WTC11 (cell line): ENCODE results near the gene SRSF1. TPM values are rescaled to one million over a fixed set of nuclear protein-coding genes. Genes with fewer than 3 reads are reported as not detected.

ENCODE experiments used
- ATAC-seq: fragments of 200-7000 bp; cut with Tn5 transposase; 2 replicates; pipeline ENCODE4 v1.10.0; 2021; ENCODE audit warnings: mild to moderate bottlenecking, moderate library complexity
- CTCF ChIA-PET: fragments of 300-600 bp; sonication (Branson Sonifier 250); formaldehyde crosslinking; loops from one replicate; lab custom pipeline; 2021; ENCODE audit warnings: antibody characterized with exemption; lab: Charles Lee
- POLR2A ChIA-PET: fragments of 350-600 bp; sonication (Branson Sonifier 250); formaldehyde crosslinking; loops from one replicate; lab custom pipeline; 2021; ENCODE audit warnings: antibody characterized with exemption; lab: Charles Lee
- DNase-seq: peaks from one replicate; pipeline ENCODE4 v3.0.0; 2021; ENCODE audit warnings: low spot score
- H3K27ac Mint-ChIP-seq: 2 replicates; pipeline ENCODE4 v1.8.0; 2021; ENCODE audit warnings: mixed read lengths
- H3K27me3 Mint-ChIP-seq: 2 replicates; pipeline ENCODE4 v1.8.0; 2021; ENCODE audit warnings: low read depth, mild to moderate bottlenecking, moderate library complexity, mixed read lengths
- H3K36me3 Mint-ChIP-seq: 2 replicates; pipeline ENCODE4 v1.8.0; 2021; ENCODE audit warnings: mixed read lengths
- H3K4me1 Mint-ChIP-seq: 2 replicates; pipeline ENCODE4 v1.8.0; 2022; ENCODE audit warnings: mixed read lengths
- H3K4me3 Mint-ChIP-seq: 2 replicates; pipeline ENCODE4 v1.8.0; 2021; ENCODE audit warnings: mild to moderate bottlenecking, moderate library complexity, mixed read lengths
- H3K9me3 Mint-ChIP-seq: 2 replicates; pipeline ENCODE4 v1.8.0; 2021; ENCODE audit warnings: mixed read lengths
- CREB1 ChIP-seq: sonication (generic); formaldehyde crosslinking; IDR thresholded peaks from 2 replicates; pipeline ENCODE4 v1.8.0; 2023; ENCODE audit warnings: mild to moderate bottlenecking, missing genetic modification reagents
- CREM ChIP-seq: sonication (generic); formaldehyde crosslinking; IDR thresholded peaks from 2 replicates; pipeline ENCODE4 v1.8.1; 2022; ENCODE audit warnings: mild to moderate bottlenecking, missing genetic modification reagents, moderate library complexity
- FOXJ3 ChIP-seq: sonication (generic); formaldehyde crosslinking; IDR thresholded peaks from 2 replicates; pipeline ENCODE4 v1.9.0; 2021; ENCODE audit warnings: missing genetic modification reagents, mild to moderate bottlenecking, borderline replicate concordance
- IRF2 ChIP-seq: sonication (generic); formaldehyde crosslinking; IDR thresholded peaks from 2 replicates; pipeline ENCODE4 v1.8.0; 2022; ENCODE audit warnings: low read depth, missing genetic modification reagents, borderline replicate concordance
- PRRX2 ChIP-seq: fragments of 250-450 bp; sonication (Bioruptor Pico); IDR thresholded peaks from 2 replicates; pipeline ENCODE4 v1.8.0; 2021; ENCODE audit warnings: mild to moderate bottlenecking
- SOX15 ChIP-seq: fragments of 250-450 bp; sonication (Bioruptor Pico); IDR thresholded peaks from 2 replicates; pipeline ENCODE4 v1.9.0; 2021; ENCODE audit warnings: mild to moderate bottlenecking
- ZBTB21 ChIP-seq: sonication (generic); formaldehyde crosslinking; IDR thresholded peaks from 2 replicates; pipeline ENCODE4 v1.8.1; 2023; ENCODE audit warnings: mild to moderate bottlenecking, missing genetic modification reagents, borderline replicate concordance
- total RNA-seq: library from RNA; stranded (reverse); gene quantifications from 3 replicates; pipeline ENCODE4 v1.2.3, GENCODE V29; 2021
- TF ChIP-seq, protein P1 (sequence below): sonication (generic); formaldehyde crosslinking; IDR thresholded peaks from 2 replicates; pipeline ENCODE4 v1.8.1; 2023; ENCODE audit warnings: mild to moderate bottlenecking, moderate library complexity, missing genetic modification reagents
- TF ChIP-seq, protein P2 (sequence below): sonication (generic); formaldehyde crosslinking; IDR thresholded peaks from 2 replicates; pipeline ENCODE4 v1.8.0; 2022; ENCODE audit warnings: mild to moderate bottlenecking, missing genetic modification reagents
- TF ChIP-seq, protein P3 (sequence below): sonication (generic); formaldehyde crosslinking; IDR thresholded peaks from 2 replicates; pipeline ENCODE4 v1.8.1; 2022; ENCODE audit warnings: mild to moderate bottlenecking, missing genetic modification reagents, moderate library complexity, borderline replicate concordance
- TF ChIP-seq, protein P4 (sequence below): sonication (generic); formaldehyde crosslinking; IDR thresholded peaks from 2 replicates; pipeline ENCODE4 v1.8.1; 2022; ENCODE audit warnings: mild to moderate bottlenecking, moderate library complexity, missing genetic modification reagents
- TF ChIP-seq, protein P5 (sequence below): fragments of 250-450 bp; sonication (Bioruptor Pico); conservative IDR thresholded peaks from 2 replicates; pipeline ENCODE4 v1.9.0; 2021; ENCODE audit warnings: mild to moderate bottlenecking
- TF ChIP-seq, protein P6 (sequence below): sonication (generic); formaldehyde crosslinking; IDR thresholded peaks from 2 replicates; pipeline ENCODE4 v1.8.0; 2022; ENCODE audit warnings: mild to moderate bottlenecking, missing genetic modification reagents
- TF ChIP-seq, protein P7 (sequence below): sonication (generic); formaldehyde crosslinking; IDR thresholded peaks from 2 replicates; pipeline ENCODE4 v1.8.1; 2022; ENCODE audit warnings: low read depth, mild to moderate bottlenecking, moderate library complexity, missing genetic modification reagents, borderline replicate concordance

Gene SRSF1
- total RNA-seq, 1 experiment from 2014 or later: 387 TPM

DNA sequence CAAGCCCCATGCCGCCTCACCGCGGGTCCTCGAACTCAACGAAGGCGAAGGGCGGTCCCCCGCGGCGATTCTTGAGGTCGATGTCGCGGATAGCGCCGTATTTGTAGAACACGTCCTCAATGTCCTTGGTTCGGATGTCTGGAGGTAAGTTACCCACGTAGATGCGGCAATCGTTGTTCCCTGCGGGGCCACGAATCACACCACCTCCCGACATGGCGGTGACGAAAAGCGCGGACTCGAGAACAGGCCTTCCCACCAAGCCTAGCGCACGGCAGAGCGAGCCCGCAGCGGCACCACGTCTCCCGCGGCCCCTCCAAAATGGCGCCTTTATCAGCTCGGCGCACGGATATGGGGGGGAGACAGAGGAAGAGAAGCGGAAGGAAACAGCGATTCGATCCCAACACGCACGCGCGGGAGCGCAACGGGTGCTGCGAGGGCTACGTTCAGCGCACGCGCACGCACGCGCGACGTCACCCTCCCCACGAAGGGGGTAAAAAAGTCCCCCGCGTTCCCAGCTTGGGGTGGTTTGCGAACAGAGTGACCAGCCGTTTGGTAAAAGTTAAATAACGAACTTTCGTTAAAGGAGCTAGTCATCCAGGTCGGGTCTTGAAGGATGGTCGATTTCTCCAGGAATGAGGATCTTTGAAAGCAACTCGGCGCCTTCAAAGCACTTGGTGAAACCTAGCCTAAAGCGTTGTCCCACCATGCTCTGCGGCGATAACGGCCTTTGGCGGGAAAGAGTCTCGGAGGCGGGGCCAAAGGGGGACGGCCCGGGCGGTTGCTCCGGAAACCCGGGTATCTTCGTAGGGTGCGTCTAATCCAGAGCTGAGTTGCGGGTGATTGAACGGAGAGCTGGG lies at the start of gene SRSF1 (continued):
- TF ChIP-seq, protein P1, sequence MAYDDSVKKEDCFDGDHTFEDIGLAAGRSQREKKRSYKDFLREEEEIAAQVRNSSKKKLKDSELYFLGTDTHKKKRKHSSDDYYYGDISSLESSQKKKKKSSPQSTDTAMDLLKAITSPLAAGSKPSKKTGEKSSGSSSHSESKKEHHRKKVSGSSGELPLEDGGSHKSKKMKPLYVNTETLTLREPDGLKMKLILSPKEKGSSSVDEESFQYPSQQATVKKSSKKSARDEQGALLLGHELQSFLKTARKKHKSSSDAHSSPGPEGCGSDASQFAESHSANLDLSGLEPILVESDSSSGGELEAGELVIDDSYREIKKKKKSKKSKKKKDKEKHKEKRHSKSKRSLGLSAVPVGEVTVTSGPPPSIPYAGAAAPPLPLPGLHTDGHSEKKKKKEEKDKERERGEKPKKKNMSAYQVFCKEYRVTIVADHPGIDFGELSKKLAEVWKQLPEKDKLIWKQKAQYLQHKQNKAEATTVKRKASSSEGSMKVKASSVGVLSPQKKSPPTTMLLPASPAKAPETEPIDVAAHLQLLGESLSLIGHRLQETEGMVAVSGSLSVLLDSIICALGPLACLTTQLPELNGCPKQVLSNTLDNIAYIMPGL (CRISPR knock-in tag): peak; percentile 67
- TF ChIP-seq, protein P2, sequence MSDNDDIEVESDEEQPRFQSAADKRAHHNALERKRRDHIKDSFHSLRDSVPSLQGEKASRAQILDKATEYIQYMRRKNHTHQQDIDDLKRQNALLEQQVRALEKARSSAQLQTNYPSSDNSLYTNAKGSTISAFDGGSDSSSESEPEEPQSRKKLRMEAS (CRISPR knock-in tag): peak; percentile 90
- TF ChIP-seq, protein P3, sequence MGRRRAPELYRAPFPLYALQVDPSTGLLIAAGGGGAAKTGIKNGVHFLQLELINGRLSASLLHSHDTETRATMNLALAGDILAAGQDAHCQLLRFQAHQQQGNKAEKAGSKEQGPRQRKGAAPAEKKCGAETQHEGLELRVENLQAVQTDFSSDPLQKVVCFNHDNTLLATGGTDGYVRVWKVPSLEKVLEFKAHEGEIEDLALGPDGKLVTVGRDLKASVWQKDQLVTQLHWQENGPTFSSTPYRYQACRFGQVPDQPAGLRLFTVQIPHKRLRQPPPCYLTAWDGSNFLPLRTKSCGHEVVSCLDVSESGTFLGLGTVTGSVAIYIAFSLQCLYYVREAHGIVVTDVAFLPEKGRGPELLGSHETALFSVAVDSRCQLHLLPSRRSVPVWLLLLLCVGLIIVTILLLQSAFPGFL (CRISPR knock-in tag): peak; percentile 48; the same call in 1 of the 2 replicates
- TF ChIP-seq, protein P4, sequence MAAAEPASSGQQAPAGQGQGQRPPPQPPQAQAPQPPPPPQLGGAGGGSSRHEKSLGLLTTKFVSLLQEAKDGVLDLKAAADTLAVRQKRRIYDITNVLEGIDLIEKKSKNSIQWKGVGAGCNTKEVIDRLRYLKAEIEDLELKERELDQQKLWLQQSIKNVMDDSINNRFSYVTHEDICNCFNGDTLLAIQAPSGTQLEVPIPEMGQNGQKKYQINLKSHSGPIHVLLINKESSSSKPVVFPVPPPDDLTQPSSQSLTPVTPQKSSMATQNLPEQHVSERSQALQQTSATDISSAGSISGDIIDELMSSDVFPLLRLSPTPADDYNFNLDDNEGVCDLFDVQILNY (CRISPR knock-in tag): peak; percentile 99
- TF ChIP-seq IRF2 (CRISPR knock-in tag): no peak
- TF ChIP-seq SOX15 (CRISPR knock-in tag): no peak
- peak; percentile 77; the same call in 1 of the 2 replicates for TF ChIP-seq CREM (CRISPR knock-in tag)
- TF ChIP-seq PRRX2 (CRISPR knock-in tag): no peak; the same call in 1 of the 2 replicates
- TF ChIP-seq, protein P5, sequence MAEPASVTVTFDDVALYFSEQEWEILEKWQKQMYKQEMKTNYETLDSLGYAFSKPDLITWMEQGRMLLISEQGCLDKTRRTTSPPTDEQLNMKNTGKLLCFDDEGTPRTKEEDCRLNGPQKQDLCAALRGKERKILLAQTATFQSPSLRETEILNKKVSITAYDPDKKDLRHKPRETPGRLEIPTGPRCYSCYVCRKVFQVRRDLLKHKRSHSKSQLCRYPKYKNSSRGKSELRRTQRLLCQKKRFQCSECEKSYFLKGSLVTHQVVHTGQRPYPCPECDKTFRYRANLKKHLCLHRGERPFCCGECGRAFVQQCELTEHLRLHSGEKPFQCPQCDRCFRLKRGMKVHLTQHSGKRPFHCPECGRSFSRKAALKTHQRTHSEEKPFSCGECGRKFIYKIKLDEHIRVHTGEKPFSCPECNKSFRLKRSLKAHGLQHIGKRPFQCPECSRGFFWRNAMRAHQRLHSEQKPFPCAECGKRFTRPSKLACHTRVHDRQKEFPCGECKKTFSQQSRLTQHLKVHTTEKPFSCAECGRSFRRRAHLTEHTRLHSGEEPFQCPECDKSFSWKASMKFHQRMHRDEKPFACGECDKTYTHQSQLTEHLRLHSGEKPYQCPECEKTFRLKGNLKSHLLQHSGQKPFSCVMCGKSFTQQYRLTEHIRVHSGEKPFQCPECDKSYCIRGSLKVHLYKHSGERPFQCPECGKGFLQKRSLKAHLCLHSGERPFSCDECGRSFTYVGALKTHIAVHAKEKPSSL (CRISPR knock-in tag): no peak
- TF ChIP-seq ZBTB21 (CRISPR knock-in tag): peak; percentile 87
- TF ChIP-seq, protein P6, sequence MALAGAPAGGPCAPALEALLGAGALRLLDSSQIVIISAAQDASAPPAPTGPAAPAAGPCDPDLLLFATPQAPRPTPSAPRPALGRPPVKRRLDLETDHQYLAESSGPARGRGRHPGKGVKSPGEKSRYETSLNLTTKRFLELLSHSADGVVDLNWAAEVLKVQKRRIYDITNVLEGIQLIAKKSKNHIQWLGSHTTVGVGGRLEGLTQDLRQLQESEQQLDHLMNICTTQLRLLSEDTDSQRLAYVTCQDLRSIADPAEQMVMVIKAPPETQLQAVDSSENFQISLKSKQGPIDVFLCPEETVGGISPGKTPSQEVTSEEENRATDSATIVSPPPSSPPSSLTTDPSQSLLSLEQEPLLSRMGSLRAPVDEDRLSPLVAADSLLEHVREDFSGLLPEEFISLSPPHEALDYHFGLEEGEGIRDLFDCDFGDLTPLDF (CRISPR knock-in tag): peak; percentile 88; the same call in 1 of the 2 replicates

DNA sequence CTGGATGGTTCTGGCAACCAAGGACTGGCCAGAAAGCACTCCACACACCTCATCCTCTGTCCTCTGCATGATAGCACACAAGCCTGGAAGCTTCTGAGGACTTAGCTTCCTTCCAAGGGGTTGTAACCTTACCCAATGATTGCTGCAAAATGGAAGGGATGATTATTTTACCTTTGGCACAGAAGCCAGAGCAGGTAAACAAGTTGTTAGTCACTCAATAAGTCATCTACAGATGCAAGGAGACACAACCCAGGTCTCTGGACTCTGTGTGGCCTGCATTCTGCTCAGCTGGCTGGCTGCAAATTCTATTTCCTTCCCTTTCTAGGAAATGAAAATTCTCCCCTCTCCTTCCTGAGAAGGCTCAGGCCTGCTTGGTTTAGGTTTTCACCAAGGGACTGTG lies 49.4 kb upstream of the SRSF1 start:
- H3K27me3 Mint-ChIP-seq: no peaks in the 10 kb centered on the region; the same call in 1 of the 2 replicates
- ATAC-seq (no peak), DNase-seq (no peak)
- ChIA-PET POLR2A (no interaction called here), CTCF (interaction anchor here (1.8 kb wide), 1 partner anchor 223 kb away, joined by 4 read pairs; no protein-coding TSS in a partner anchor)
- H3K4me3 Mint-ChIP-seq: no peak overlapping the region
- H3K4me1 Mint-ChIP-seq: peaks cover 5% of the 10 kb centered on the region
- H3K27ac Mint-ChIP-seq: no peak overlapping the region
- H3K36me3 Mint-ChIP-seq: no peaks in the 10 kb centered on the region
- TF ChIP-seq CREB1 (no peak), FOXJ3 (CRISPR knock-in tag) (no peak), ZBTB21 (CRISPR knock-in tag) (no peak)
- TF ChIP-seq, protein P7, sequence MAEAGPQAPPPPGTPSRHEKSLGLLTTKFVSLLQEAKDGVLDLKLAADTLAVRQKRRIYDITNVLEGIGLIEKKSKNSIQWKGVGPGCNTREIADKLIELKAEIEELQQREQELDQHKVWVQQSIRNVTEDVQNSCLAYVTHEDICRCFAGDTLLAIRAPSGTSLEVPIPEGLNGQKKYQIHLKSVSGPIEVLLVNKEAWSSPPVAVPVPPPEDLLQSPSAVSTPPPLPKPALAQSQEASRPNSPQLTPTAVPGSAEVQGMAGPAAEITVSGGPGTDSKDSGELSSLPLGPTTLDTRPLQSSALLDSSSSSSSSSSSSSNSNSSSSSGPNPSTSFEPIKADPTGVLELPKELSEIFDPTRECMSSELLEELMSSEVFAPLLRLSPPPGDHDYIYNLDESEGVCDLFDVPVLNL: no peak
- no peaks in the 10 kb centered on the region for H3K9me3 Mint-ChIP-seq
